HL-60/S4 treated with phorbol 12-myristate 13-acetate at 8.2 ng/mL for 4 days and 3 days (cell line): ENCODE results near the gene NEUROG3.
"Not testable (repeated sequence)": the region's sequence is repeated elsewhere in the genome, so short reads cannot be mapped to it uniquely, and the experiment has no call there.

Experiments used
- in situ Hi-C: fragments of 300-500 bp; cut with MboI; formaldehyde crosslinking; loops from 2 replicates; pipeline ENCODE4 v1.15.0; 2022; ENCODE audit warnings: low sequenced_read_pairs

NEUROG3 gene

DNA sequence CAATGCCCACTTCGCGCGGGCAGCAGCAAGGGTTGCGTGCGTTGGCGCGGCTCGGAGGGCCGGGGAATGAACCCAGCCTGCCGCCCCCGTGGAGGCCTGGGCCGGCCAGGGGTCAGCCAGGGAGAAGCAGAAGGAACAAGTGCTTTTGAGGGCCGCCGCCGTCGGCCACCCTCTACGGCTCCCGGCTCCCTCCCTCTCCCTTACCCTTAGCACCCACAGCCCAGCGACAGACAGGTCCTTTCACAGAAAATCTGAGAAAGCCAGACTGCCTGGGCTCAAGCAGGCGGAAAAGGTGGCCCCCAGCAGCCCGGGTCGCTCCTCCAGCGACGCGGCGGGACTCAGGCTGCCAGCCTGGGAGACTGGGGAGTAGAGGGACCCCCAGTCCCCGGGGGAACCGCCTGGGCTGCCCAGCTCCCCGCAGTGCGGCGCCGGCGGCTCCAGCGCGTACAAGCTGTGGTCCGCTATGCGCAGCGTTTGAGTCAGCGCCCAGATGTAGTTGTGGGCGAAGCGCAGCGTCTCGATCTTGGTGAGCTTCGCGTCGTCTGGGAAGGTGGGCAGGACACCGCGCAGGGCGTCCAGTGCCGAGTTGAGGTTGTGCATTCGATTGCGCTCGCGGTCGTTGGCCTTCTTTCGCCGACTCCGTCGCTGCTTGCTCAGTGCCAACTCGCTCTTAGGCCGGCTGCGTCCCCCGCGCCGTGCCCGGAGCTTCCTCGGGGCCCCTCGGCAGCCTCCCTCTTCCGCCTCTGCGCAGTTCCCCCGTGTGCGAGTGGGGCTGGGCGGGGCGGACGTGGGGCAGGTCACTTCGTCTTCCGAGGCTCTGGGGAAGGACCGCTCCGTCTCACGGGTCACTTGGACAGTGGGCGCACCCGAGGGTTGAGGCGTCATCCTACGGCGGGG is 815 bp downstream of the NEUROG3 start:
- in situ Hi-C loops = no loop called here

DNA sequence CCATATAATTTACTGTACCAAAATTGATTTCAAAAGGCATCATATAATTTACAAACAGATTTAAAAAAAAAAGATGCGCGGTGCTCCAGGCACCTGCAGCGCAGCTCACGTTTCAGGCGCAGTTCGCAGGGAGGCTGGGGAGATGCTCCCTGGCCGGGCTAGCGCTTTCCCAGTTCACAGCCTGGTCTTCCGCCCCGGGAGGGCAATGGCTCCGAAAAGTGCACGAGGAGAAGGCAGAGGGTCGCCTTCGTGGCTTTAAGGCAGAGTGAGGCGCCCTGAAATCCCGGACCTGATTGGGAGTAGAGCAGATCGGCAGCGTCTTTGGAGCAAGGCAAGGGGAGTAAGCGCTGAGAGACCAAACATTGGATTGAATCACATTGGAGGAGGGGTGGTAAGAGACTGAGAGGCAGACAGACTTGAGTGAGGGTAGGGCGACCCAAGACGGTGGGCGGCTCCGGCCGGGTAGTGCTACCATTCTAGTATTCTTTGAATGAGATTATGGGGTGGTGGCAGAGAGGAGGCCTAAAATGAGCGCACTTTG is 1.5 kb downstream of the NEUROG3 start:
- in situ Hi-C loops = no loop called here

DNA sequence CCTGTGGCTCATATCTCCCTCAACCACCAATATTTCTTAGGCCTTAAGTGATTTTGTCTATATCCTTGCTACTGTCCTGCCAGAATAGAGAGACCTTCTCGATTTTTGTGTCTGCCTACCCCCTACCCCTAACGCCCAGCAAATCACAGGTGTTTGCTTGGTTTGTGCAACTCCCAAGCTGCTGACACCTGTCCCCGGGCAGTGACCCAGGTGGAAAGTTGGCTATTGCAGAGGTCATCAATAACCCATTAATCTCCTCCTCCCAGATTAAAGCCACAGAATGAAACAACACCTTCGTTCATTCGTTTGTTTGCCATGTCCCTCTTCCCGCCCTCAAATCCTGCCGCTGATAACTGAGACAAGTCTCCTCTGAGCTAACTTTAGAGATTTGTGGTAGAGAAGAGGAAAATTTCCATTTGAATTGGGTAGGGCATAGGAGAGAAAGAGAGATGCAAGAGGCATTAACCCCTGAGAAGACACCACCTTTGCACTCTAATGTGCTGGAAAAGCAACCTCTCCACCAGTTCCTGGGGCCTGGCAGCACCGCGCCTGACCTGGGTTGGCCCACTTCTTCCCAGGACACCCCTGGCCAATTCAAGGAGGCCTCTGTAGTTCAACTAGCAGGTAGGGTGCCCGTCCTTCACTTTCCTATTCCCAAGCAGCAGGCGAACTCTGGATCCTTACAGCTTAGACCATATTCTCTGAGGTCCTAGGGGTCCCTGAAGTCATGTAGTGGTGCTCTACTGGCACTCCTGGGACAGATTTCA is 3.0 kb downstream of the NEUROG3 start:
- in situ Hi-C loops = no loop called here

DNA sequence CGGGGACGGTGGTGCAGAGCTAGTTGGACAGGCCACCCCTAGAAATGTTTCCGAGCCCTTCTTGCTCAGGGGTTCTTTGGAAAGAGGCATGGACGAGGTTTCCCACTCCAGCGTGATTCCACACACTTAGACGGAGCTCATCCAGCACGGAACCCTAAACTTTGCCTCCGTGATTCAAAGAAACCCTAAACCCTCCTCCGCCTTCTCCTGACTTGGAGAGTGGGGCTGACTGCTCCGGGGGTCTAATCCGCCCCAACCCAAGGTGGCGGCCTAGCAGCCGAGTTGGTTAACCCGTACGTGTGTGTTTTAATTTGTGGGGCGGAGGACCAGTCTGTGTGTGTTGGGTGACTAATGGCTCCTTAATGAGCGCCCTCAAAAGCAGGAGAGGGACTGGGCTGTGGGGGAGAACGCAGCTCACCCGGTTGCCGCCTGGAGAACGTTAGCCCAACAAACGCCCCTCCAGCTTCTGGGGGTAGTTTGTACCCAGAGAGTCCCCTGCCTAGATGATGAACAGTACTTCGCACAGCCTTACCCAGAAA is 3.8 kb downstream of the NEUROG3 start:
- in situ Hi-C loops = no loop called here

DNA sequence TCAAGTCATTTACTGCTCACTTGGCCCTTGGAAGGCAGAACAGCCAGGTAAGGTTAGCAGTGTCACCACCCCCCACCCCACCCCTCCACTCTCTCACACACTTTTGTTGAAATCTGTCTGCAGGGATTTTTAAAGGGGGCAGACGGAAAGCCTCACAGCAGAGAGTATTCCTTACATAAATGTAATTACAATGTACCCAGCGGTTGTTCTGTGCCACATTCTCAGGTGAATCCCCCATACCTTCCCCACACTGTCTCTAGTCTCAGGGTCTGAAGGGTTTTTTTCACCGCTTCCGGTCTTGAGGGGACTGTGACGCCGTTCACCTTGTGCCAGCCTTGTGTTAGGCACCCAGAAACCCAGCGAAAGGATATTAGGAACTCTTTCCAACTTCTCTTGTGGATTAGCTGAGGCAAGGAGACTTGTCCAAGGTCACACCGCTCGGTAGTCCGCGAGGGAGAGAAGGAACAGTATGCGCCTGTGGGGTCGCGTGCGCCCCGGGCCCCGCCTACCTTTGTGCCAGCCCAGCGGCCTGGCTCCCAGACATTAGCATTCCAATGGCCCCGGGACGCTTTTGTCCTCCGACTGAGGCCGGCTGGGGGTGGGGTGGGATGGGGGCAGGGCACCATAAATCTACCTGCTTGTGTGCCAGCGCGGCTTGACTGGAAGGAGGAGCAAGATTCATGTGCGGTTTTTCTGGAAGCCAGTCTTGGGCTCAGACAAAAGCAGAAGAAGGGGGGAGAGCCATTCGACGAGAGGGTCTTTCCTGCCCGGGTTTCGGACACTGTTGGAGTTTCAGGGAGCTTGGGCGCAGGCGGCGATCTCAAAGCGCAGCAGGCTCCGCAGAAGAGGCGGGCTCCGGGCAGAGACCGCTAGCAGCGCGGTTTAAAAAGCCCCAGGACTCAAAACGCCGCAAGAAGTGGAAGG is 4.5 kb downstream of the NEUROG3 start:
- in situ Hi-C loops = no loop called here

DNA sequence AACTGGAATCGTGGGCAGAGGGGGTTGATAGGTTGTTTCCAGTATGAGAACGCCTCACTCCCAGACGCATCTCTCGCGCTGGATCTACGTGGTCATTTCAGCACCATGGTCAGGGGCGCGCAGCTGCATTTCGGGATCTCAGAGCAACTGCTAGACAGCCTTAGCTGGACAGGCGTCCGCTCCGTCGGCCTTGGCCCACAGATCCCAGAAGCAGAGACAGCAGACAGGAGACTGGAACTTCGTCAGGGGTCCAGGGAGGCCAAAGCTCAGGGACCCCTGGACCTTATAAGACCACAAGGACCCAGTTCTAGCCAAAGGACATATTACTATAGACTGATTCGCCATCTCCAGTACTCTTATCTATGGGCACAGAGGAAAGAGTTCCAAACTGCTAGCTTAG is 5.3 kb downstream of the NEUROG3 start:
- in situ Hi-C loops = no loop called here

DNA sequence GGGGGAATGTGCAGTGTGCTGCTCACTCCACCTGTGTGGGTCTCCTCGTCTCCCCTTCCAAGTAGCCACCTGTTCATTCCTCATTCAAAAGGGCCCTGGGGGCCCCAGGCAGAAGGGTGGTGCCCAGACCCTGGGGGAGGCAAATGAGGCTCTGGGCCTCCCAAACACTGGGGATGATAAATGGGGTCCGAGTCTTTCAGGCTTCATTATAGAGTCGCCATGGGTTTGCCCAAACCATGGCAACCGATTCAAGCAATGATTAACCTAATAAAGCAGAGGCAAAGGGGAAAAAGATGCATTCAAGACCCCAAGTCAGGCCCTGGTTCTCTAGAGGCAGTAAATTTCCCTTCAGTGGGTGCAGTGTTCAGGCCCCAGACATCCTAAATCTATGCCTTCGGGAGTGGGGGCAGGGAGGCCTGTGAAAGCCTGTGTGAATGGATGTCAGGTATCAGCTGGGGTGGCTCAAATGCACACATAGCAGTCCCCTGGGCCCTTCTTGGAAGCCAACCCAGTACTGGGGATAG is 10.4 kb downstream of the NEUROG3 start:
- in situ Hi-C loops = no loop called here

DNA sequence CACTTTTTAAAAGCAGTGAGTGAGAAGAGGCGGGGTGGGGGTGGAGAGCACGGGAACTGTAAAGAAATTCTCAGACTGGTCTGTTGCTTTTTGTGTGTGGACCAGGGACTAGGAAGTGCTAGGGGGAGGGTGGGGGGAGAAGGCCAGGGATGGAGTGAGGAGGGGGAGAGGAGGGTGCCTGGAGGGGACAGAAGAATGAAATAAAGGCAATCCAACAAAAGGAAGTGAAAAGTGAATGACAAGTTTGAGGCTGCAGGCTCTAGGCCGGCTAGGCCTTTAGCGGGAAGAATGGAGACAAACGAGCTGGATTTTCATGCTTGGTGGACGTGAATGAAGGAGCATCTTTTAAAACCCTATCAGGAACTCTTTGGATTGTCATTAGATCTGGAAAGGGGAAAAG is 13.7 kb downstream of the NEUROG3 start:
- in situ Hi-C loops = no loop called here

DNA sequence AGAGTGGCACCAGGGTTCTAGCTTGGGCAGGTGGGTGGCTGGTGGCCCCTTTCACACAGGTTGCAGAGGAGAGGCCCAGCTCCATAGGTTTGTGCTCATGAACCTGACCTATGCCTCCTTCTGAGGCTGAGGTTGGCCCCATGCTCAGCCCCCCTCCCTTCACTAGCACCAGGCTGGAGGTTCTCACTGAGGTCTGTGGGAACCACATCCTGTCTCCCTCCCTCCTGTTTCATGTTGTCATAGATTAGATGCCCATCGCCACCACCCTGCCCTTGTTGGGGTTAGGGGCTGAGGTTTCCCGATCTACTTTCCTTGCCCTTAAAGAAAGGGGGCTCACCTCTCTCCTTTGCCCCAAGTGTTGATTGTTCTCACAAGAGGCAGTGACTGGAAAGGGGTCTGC is 14.7 kb downstream of the NEUROG3 start:
- in situ Hi-C loops = no loop called here

DNA sequence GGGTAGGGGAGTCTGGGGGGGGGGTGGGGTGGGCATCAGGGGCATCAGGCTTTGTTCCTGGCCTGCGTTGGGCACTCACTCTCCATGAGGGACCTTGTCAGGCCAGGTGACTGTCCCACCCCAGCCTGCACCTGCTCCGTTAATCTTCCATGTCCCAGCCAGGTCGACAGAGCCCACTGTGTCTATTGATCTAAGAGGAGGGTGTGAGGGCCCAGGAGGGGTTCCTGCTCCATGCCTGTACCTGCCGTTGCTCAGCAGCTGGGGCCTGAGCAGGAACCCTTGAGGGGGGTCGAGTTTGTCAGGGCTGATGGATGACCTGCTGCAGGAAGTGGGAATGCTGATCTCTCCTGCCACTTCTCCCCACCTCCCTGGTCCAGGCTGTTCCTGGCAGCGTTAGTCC is 18.6 kb downstream of the NEUROG3 start:
- in situ Hi-C loops = no loop called here

DNA sequence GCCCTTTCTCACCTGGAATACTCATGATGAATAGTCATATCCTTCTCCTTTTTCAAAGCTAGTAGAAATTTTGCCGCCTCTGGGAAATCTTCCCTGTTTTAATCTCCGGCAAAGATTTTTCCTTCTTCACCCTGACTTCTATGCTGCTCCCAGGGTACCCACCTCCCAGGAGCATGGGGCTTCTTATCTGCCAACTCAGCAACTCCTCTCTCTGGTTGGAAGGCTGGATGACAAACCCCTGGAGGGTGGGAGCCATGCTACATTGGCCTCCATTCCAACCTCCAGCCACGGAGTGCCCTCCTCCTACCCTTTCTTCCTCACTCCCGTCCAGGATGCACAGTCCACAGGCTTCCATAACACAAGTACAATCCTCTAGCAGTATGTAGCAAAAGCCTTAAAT is 19.9 kb downstream of the NEUROG3 start:
- in situ Hi-C loops = no loop called here

DNA sequence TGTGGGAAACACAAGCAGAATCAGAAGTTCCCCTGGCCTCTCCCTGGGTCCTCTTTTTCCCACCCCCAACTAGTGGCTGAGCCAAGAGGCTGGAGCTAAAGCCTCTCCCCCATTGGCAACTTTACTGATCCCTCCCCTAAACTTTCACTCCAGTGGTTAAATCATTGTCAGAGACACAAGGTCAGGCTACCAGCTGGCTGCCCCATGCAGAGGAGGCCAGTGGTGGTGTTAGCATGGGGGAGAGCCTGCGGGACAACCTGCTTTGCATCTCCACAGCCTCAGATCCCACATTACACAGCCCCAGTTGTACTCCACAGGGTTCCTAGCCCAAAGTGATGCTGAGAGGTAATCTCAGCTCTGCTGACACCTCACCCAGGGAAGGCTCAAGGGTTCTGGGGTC is 21.0 kb downstream of the NEUROG3 start:
- in situ Hi-C loops = no loop called here

DNA sequence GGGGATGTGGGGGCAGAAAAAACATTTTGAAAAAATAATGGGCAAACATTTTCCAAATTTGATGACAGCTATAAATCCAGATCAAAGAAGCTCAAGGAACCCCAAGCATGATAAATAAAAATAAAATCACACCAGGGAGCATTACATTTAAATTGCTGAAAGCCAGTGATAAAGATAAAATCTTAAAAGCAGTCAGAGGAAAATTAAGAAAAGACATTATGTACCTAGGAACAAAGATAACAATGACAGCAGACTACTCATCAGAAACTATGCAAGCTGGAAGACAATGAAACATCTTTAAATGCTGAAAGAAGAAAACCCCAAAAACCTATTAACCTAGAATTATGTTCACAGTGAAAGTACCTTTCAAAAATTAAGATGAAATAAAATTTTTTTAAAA is 23.3 kb downstream of the NEUROG3 start:
- in situ Hi-C loops = no loop called here

DNA sequence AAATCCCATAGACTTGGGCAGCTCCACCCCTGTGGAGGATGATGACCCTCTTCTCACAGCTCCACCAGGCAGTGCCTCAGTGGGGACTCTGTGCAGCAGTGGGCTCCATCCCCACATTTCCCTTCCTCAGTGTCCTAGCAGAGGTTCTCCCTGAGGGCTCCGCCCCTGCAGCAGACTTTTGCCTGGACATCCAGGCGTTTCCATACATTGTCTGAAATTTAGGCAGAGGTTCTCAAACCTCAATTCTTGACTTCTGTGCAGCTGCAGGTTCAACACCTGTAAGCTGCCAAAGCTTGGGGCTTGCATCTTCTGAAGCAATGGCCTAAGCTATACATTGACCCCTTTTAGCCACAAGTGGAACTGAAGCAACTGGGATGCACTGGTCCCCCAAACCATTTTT is 31.8 kb downstream of the NEUROG3 start:
- in situ Hi-C loops = no loop called here

DNA sequence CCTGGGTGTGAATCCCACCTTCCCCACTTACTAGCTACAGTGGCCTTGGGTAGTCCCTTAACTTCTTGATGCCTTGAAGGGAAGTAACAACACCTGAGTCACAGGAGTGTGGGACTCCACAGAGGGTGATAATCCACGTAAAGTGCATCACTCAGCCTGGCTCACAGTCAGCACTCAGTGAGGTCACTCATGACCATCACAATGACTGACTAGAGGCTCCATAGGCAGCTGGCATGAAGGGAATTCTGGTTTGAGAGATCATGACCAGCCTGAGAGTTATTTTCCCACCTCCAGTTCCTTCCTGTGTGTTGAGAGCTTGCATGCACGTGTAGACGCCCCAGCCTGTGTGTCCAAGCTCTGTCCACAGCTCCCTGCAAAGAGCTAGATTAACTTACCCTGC is 34.8 kb downstream of the NEUROG3 start:
- in situ Hi-C loops = no loop called here

DNA sequence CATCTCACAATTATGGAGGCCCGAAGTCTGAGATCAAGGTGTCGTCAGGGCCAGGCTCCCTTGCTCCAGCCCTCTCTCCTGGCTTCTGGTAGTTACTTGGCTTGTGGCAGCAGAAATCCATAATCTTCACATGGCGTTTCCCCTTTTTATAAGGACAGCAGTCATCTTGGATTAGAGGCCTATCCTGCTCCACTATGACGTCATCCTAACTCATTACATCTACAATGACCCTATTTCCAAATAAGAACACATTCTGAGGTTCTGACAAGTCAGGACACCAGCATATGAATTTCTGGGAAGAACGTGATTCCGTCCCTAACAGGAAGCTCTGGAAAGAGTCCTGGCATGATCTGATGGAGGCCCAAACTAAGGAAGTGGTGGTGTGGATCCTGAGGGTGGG is 35.8 kb downstream of the NEUROG3 start:
- in situ Hi-C loops = no loop called here

DNA sequence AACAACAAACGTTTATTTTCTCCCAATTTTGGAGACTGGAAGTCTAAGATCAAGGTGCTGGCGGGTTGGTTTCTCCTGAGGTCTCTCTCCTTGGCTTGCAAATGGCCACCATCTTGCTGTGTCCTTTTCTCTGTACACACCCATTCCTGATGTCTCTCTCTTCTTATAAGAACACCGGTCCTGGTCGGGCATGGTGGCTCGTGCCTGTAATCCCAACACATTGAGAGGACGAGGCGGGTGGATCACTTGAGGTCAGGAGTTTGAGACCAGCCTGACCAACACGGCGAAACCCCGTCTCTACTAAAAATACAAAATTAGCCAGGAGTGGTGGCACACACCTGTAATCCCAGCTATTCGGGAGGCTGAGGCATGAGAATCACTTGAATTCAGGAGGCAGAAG is 36.7 kb downstream of the NEUROG3 start:
- in situ Hi-C loops = not testable (repeated sequence)

DNA sequence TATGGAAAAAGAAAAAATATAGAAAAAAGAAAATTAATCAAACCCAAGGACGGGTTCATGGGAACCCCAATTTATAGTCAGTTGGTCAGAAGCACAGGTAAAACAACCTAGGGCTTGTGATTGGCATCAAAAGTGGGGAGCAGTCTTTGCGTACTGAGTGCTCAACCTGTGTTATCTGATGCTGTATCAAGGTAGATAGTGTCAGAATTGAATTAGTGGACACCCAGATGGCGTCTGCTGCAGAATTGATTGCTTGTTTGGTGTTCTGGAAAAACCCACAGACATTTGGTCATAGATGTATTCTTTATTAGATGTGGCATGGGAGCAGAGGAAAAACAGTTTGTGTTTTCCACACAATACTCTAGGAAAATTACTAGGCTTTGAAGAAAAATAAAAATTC is 39.6 kb downstream of the NEUROG3 start:
- in situ Hi-C loops = no loop called here

DNA sequence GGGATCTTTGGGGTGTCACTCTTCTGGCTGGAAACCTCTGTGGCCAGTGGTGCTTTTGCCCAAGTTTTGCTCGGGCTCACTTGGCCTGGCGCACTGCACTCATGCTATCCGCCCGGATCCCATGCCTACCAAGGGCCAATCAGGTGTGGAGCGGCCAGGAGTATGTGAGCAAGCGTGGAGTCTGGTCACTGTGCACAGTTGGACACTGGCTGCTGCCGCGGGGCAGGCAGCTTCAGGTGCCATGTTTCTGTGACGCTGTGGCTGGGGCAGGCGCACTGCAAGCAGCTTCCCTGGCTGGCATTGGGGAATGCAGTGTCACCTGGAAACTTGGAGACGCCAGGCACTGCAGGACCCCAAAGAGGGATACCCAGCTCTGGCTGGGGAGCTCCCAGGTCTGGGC is 45.3 kb downstream of the NEUROG3 start:
- in situ Hi-C loops = no loop called here
